Adrenal gland (tissue), 5 donors: ENCODE data around the gene MRPL17.

ENCODE experiments used
- POLR2A ChIP-seq, 2 donors: fragments of 450-650 bp; IDR thresholded peaks; one replicate each; pipeline ENCODE4 v1.6.1; 2017; ENCODE audit warnings: antibody characterized with exemption in 2 of 2, mild to moderate bottlenecking in 2 of 2, moderate library complexity in 1 of 2
- TF ChIP-seq, protein P1 (sequence below), 6 experiments: fragments of 450-650 bp in 4 of 6; fragments of 200-600 bp in 2 of 6; sonication (generic) in 1 of 6; IDR thresholded peaks; 1 replicate in 5 of 6; 2 replicates in 1 of 6; pipeline versions ENCODE4 v1.5.1 to v1.8.0; 2016 to 2021; ENCODE audit warnings: antibody characterized with exemption in 6 of 6, mild to moderate bottlenecking in 2 of 6, moderate library complexity in 1 of 6
- donor health status: DM: no; HTN: no; CAD: no.

DNA sequence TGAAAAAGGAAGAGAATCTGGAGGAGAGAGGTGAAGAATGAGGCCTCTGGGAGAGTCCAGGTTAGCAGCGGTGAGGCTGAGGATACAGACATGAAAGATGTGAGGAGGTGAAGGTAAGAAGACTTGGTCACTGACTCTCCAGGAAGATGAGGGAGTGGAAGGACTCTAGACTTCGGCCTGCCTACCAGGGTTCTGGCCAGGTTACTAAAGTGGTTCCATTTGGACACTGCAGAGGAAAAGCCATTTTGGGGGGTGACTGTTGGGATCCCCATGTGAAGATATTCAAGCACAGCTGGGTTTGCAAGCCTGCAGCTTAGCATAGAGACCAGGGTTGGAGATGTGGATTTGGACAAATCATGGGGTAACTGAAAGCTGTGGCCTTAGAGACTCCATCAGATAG lies 35.3 kb downstream of the MRPL17 start:
- no peak for TF ChIP-seq POLR2A (IDR thresholded peaks at IDR 0.05)
- TF ChIP-seq, protein P1, sequence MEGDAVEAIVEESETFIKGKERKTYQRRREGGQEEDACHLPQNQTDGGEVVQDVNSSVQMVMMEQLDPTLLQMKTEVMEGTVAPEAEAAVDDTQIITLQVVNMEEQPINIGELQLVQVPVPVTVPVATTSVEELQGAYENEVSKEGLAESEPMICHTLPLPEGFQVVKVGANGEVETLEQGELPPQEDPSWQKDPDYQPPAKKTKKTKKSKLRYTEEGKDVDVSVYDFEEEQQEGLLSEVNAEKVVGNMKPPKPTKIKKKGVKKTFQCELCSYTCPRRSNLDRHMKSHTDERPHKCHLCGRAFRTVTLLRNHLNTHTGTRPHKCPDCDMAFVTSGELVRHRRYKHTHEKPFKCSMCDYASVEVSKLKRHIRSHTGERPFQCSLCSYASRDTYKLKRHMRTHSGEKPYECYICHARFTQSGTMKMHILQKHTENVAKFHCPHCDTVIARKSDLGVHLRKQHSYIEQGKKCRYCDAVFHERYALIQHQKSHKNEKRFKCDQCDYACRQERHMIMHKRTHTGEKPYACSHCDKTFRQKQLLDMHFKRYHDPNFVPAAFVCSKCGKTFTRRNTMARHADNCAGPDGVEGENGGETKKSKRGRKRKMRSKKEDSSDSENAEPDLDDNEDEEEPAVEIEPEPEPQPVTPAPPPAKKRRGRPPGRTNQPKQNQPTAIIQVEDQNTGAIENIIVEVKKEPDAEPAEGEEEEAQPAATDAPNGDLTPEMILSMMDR (IDR thresholded peaks at IDR 0.05): no peak
